DMS153 (cell line): ENCODE measurements around the gene SLC66A2.
"Not testable (repeated sequence)": the region's sequence is repeated elsewhere in the genome, so short reads cannot be mapped to it uniquely, and the experiment has no call there.

ENCODE experiments used
- DNase-seq: peaks from one replicate; lab custom pipeline; 2025; lab: John Stamatoyannopoulos, UW

Gene SLC66A2

DNA sequence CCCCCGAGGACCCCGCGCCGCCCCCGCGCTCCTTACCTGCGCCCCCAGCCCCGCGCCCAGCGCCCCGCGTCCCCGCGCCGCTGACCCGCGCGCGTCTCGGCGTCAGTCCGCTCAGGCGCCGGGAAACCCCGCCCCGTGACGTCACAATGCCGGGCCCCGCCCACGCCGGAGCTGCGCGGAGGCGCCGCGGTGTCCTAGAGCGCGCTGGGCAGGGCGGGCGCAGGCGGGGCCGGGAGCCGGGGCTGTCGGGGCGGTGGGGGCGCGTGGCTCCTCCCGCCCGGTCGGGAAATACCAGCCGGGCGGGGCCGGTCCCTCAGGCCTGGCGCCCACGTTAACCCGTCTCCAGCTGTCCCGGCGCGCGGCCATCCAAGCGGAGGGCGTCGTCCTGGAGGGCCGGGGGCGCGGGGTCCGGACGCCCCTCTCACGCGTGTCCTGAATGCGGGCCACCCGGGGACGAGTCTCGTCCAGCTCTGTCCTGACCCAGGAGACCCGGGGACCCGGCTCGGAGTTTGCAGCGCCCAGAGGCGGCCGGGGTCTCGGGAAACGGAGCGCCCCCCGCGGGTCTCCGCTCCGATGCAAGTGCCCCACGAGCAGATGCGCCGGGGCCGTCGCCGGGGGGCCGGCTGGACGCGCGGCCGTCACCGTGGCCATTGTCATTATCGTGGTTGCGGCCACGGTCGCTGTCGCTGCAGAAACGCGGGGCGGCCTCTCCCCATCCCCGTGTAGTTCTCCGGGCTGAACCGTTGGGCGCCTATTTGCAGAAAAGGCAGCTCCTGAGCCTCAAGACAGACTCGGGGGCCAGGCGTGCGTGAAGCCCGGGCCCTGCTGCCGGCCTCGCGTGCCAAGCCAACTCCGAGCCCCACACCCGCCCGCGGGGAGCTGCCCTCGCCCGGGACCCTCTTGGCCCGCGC, at the start of gene SLC66A2:
Gene SLC66A2, minus strand, starts transcription at position 109 of the 911 bp plus-strand sequence. CDS start 727 bp downstream, outside the sequence.
- DNase-seq: peak; percentile 29

DNA sequence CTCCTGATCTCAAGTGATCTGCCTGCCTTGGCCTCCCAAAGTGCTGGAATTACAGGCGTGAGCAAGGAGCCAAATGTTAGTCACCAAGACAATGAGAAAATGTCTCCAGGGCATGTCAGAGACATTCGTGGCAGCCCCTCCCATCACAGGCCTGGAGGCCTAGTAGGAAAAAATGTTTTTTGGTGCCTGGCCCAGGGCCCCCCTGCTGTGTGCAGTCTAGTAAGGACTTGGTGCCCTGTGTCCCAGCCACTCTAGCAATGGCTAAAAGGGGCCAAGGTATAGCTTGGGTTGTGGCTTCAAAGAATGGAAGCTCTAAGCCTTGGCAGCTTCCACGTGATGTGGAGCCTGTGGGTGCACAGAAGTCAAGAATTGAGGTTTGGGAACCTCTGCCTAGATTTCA, 49.4 kb upstream of the SLC66A2 start:
- no peak for DNase-seq

DNA sequence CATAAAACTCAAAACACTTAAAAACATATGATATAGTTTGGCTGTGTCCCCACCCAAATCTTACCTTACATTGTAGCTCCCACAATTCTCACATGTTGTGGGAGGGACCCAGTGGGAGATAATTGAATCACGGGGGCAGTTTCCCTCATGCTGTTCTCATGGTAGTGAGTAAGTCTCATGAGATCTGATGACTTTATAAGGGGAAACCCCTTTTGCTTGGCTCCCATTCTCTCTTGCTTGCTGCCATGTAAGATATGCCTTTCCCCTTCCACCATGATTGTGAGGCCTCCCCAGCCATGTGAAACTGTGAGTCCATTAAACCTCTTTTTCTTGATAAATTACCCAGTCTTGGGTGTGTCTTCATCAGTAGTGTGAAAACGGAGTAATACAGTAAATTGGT, 48.2 kb upstream of the SLC66A2 start:
- DNase-seq: not testable (repeated sequence)

DNA sequence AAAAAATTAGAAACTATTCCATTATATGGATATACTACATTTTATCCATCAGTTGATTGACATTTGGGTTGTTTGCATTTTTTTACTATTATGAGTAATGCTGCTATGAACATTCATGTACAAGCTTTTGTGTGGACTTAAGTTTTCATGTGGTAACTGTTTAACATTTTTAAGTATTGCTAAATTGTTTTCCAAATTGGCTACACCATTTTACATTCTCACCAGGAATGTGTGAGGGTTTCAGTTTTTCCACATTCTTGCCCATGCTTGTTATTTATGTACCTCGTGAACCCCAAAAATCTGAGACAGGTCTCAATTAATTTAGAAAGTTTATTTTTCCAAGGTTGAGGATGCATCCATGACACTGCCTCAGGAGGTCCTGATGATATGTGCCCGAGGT, 40.0 kb upstream of the SLC66A2 start:
- no peak for DNase-seq

DNA sequence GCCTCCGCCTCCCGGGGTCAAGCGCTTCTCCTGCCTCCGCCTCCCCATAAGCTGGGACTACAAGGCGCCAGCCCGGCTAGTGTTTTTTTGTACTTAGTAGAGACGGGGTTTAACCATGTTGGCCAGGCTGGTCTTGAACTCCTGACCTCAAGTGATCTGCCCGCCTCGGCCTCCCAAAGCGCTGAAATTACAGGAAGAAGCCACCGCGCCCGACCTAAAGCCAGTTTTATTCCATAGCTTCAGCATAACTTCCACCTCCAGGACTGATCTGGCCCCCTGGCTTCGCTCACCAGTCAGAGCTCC, 37.7 kb upstream of the SLC66A2 start:
- no peak for DNase-seq

DNA sequence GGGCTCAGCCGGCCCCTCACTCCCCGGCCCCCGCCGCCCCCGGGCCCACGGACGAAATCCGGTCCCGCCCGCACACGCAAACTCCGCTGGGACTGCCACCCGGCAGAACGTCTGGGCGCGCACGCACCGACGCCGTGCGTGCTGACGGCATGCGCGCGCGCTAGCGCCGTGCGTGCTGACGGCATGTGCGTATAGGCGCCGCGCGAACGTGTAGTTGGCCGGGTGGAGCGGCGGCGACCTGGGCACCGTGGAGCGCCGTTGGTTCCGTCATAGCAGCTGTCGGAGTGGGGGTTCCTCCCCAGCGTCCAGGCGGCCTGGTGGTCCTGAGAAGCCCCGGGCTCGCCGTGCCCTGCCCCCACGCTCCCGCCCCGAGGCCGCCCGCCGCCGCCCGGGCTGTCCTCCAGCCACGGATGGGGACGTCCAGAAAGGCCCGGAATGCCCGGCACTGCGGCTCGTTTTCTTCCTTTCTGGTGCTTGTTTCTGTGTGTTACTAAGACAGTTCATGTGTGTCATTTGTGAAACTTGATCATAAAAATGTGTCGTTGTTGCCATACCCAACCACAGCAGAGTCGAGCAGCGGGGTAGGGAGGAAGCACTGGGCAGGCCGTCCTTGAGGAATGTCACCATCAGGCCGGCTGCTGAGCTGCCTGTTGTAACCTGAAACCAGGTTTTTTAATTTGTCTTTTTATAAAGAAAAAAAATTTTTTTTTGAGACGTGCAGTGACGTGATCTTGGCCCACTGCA, 37.2 kb upstream of the SLC66A2 start, which contains the start of gene TXNL4A:
Gene TXNL4A, minus strand, starts transcription at position 113 of the 744 bp plus-strand sequence. CDS start 171 bp downstream, outside the sequence.
- DNase-seq: peak; percentile 64

DNA sequence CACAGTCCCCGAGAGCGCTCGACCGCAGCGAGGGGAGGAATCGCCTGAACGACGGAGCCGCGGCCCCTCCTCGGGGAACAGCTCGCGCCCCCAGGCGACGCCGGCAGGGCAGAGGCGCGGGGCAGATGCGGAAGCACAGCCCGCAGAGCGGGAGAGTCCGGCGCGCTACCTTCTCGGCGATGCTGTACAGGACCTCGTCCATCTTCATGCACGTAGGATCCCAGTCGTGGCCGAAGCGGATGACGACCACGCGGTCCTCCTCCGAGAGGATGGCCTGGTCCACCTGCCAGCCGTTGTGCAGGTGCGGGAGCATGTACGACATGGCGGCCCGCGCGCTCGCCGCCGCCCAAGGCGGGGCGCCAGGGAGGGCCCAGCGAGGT, 36.6 kb upstream of the SLC66A2 start:
- DNase-seq: no peak

DNA sequence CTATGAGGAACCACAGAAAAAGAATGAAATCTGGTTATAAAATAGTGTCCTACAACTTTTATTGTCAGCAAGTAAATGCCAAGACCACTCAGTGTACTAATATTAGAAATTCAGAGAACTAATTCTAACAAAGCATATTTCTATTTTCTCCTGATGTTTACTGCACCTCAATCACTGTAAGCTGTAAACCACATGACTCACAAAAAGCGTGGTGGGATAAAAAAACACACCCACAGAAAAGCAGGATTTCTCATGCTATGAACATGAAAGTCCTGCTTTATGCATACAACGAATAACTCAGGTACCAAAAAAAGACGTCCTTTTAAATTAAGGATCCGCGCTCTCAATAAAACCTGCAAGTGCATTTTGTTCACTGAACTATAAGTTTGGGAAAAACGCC, 36.1 kb upstream of the SLC66A2 start:
- DNase-seq: no peak

DNA sequence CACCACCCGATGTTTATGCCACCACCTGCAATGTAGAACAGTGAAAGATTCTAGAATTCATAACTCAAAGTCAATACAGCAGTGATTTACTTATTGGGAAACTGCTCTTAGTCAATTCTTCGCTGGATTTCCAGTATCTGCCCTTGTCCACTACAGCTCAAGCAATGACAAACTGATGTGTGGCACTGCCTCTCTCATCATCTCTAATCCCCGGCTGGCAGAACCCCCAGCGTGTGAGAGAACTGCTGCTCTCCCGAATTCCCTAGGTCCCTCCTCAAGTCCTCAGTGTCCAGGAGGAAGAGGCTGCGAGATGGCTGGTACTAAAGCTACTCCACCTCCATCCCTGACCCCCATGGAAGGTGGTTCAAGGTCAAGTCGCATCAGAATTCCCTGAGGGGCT, 35.3 kb upstream of the SLC66A2 start:
- DNase-seq: no peak

DNA sequence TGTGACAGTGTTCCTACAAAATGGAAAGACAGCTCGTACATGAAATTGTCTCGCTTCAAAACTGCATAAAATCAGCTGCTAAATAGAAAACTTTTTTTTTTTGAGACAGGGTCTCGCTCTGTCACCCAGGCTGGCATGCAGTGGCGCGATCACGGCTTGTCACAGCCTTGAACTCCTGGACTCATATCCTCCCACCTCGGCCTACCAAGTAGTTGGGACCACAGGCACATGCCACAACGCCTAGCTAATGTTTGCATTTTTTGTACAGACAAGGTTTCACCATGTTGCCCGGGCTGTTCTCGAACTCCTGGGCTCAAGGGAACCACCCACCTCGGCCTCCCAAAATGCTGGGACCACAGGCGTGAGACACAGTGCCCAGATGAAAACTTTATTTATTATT, 33.7 kb upstream of the SLC66A2 start:
- no peak for DNase-seq

DNA sequence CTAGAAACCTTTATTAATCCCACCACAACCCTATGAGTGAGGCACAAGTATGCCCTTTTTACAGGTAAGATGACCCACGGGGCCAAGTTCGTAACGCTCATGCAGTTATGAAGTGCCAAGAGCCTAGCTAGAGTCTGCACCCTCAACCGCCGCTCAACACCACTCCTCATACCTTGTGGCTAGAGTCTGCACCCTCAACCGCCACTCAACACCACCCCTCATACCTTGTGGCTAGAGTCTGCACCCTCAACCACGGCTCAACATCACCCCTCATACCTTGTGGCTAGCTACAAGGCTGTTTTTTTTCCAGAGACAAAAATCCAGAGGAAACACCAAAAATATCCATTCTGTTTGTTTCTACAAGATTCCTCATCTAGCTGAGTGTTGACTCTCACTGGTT, 32.3 kb upstream of the SLC66A2 start:
- DNase-seq: no peak

DNA sequence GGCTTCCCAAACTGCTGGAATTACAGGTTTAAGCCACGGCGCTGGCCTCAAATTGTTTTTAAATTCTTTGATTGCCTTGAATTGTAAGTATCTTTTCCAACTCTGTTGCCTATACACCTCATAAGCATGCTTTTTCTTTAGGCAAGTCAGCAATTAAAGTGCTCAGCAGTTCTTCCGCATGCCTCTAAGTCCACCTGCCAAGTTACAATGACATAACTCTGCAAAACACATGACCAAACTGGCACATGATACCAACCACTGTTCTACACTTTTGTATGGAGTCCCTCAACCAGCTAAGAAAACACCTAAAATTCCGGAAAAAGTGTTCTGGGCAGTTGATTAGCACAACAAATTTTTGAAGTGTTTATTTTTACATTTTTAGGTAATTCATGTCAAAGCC, 31.8 kb upstream of the SLC66A2 start:
- no peak for DNase-seq

DNA sequence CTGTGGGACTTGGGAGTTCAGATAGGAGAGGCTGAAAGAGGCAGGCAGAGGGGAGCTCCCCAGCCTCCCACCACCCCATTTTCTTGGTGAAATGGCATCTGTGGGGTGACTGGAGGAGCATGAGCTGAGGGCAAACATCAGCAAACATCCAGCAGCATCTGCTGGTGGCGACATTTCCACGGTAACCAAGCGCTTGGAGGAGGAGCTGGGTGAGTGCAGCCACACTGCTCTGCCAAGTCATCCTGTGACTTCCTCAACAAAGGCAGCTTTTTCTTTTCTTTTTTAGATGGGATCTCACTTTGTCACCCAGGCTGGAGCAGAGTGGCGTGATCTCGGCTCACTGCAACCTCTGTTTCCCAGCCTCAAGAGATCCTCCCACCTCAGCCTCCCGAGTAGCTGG, 31.3 kb upstream of the SLC66A2 start:
- DNase-seq: no peak

DNA sequence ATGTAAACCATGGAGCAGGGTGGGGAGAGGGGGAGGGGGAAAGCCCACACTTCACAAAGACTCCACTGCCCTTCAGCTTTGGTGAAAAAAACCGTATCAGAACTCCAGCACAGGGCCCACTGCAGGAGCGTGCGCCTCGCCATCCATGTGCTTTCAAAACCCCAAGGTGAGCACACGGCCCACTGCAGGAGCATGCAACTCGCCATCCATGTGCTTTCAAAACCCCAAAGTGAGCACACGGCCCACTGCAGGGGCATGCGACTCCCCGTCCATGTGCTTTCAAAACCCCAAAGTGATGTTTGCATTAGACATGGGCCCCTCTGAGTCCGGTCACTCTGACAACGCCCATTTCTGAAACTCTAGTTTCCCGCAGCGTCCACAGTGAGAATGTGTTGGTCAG, 29.1 kb upstream of the SLC66A2 start:
- DNase-seq: no peak

DNA sequence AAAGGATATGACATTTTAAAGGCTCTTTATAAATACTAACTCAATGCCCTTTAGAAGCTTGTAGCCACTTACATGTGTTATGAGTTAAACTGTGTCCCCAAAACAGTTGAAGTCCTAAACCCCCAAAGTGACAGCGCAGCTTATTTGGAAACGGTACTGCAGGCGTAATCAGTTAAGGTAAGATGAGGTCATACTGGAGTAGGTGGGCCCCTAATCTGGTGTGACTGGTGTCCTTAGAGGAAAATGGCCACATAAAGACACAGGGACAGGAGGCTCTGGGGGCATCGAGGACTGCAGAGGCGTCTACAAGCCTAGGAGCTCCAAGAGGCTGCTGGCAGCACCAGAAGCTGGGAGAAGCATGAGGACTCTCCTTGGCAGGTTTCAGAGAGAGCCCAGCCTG, 28.4 kb upstream of the SLC66A2 start:
- no peak for DNase-seq

DNA sequence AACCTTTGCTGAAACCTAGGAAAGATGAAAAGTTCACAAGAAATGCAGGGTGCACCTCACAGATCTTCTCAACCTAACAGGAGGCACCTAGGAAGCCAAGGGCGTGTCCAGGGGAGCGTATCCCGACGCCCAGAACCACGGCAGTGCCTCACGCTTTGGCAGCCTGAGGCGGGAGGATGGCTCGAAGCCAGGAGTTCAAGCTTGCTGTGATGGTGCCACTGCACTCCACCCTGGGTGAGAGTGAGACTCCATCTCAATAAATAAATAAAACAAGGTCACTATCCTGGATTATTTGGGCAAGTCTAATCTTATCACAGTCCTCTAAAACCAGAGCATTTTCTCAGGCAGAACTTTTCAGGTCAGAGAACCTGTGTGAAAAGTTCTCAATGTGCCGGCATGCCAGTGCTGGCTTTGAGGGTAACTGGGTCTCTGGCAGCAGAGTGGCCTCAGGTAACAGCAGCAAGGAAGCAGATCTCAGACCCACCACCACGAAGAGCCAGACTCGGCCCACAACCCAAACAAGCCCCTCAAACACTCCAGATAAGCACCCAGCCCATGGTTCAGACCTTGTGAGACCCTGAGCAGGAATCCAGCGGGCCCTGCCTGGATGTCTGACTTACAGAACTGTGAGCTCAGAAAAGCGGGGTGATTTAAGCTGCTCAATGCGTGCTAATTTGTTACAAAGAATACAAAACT, 24.7 kb upstream of the SLC66A2 start:
- DNase-seq: no peak

DNA sequence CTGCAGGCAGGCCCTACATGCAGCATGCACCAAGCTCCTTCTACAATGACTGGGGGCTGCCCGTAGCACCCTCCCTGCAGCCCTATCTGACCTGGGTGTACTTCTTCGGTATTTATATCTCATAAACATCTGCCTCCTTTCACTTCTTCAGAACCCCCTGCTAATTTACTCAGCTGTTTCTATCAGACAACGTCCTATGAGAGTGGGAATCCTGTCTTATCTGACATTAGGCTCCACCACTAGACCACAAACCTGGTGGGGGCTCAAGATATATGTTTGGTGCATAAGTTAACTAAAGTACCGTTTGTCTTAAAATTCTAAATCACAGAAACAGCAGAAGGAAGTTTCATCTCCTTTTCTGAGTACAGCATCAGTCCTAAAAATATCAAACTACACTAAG, 23.6 kb upstream of the SLC66A2 start:
- no peak for DNase-seq

DNA sequence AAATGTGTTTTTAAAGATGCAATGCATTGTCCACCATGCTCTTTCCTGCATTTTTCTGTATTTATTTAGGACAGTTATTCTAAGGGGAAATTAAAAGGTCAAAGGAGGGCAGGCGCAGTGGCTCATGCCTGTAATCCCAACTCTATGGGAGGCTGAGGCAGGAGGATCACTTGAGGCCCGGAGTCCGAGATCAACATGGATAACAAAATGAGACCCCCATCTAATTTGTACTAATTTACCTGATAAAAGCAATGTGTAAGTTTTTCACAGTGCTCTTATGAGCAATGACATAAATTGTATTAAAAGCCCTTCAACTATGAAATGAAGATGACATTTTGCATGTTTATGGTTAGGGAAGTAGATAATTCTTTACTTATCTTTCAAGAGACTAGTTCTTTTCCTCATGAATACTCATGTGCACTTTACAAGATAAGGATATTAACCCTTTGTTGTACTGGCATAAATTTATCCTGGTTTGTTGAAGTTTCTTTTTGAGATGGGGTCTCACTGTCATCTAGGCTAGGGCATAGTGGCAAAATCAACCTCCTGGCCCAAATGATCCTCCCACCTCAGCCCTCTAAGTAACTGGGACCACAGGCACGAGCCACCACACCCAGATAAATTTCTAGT, 22.7 kb upstream of the SLC66A2 start:
- DNase-seq: no peak

DNA sequence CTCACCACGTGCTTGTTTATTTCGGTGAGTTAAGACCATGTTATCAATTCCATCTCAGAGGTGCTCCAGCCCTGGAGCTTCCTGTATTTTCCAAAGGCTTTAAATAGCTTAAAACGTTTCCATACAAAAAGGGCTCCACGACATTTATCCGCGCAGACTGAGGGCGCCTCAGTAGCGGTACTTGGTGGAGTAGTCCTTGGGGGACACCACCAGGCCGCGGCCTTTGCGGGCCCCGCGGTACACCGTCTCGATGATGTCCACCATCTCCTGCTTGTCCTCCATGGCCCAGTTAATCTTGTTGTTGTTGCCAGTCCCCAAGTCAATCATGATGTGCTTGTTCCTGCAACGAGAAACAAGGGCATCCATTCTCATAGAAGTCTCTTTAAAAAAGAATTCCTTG, 22.1 kb upstream of the SLC66A2 start:
- DNase-seq: no peak

DNA sequence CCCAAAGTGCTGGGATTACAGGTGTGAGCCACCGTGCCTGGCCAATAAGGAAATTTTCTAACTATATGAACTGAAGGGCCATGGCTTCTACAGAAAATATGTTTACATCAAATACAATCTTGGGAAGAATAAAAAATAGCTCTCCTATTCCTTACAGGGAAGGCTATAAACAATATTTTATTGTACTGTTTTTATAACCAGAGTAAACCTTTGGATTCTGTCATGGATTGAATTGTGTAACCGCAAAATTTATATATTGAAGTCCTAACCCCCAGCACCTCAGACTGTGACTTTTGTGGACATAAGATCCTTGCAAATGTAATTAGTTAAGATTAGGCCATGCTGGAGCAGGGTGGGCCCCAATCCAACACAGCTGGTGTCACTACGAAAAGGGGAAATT, 21.3 kb upstream of the SLC66A2 start:
- DNase-seq: no peak

DNA sequence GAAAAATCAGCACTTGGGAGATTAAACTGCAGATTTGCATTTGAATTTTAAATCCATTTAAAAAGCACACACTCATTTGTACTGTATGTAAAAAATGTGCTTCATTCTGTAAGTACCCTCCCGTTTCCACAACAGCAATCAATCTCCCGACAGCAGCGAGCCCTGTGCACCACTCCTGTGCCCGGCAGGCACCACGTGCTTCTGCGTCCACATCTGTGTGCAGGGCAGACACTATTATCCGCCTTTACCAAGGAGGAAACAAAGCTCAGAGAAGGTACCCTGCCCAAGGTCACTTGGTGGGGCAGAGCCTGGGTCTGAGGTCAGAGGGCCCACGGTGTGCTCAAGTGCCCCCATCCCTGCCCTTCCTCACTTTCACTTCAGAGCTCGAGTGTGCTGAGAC, 20.5 kb upstream of the SLC66A2 start:
- no peak for DNase-seq

DNA sequence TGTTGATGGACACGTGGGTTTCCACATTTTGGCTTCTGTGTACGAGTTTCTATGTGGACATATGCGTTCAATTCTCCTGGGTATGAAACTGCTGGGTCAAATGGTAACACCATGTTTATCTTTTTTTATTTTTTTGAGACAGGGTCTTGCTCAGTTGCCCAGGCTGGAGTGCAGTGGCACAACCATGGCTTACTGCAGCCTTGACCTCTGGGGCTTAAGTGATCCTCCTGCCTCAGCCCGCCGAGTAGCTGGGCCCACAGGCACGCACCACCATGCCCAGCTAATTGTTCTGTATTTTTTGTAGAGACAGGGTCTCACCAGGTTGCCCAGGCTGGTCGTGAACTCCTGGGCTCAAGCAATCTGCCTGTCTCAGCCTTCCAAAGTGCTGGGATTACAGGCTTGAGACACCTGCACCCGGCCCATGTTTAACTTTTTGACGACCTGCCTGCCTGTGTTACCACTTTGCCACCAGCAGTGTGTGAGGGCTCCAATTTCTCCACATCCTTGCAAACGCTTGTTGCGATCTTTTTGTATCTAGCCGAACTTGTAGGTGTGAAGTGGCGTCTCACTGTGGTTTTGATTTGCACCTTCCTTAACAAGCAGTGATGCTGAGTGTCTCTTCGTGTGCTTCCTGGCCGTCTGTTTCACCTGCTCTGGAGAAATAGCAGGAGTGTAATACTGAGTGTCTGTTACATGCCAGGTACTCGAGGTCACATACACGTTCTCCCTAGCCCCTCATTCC, 19.9 kb upstream of the SLC66A2 start:
- DNase-seq: no peak
